Osteocyte (in vitro differentiated cells): ENCODE data around the gene ZBTB49. TPM values are rescaled to one million over a fixed set of nuclear protein-coding genes. Genes with fewer than 3 reads are reported as not detected.

Experiments
- DNase-seq: peaks from one replicate; pipeline ENCODE4 v3.0.0; 2021; ENCODE audit warnings: mixed read lengths; ENCODE audit not compliant: unreplicated experiment; ENCODE audit errors: extremely low spot score
- H3K27ac Mint-ChIP-seq: one replicate; pipeline ENCODE4 v1.8.0; 2021; ENCODE audit warnings: mild to moderate bottlenecking, mixed read lengths; ENCODE audit not compliant: unreplicated experiment
- H3K27me3 Mint-ChIP-seq: one replicate; pipeline ENCODE4 v1.8.0; 2021; ENCODE audit warnings: mixed read lengths; ENCODE audit not compliant: unreplicated experiment
- H3K36me3 Mint-ChIP-seq: one replicate; pipeline ENCODE4 v1.8.0; 2021; ENCODE audit warnings: mixed read lengths; ENCODE audit not compliant: unreplicated experiment
- H3K4me1 Mint-ChIP-seq: one replicate; pipeline ENCODE4 v1.8.0; 2021; ENCODE audit warnings: mixed read lengths; ENCODE audit not compliant: unreplicated experiment
- H3K4me3 Mint-ChIP-seq: one replicate; pipeline ENCODE4 v1.8.0; 2021; ENCODE audit warnings: mild to moderate bottlenecking, moderate library complexity, mixed read lengths; ENCODE audit not compliant: unreplicated experiment
- H3K9me3 Mint-ChIP-seq: one replicate; pipeline ENCODE4 v1.8.0; 2021; ENCODE audit warnings: mixed read lengths; ENCODE audit not compliant: unreplicated experiment
- total RNA-seq: library from RNA; stranded (reverse); gene quantifications from 2 replicates; pipeline ENCODE4 v1.2.1, GENCODE V29; 2021
- TF ChIP-seq, protein P1 (sequence below): fragments of 200-600 bp; sonication (generic); IDR thresholded peaks from 2 replicates; pipeline ENCODE4 v1.5.0; 2021; ENCODE audit warnings: antibody characterized with exemption, mild to moderate bottlenecking, moderate library complexity

Gene ZBTB49
- total RNA-seq, 1 donor from 2014 or later: 6.4 TPM

DNA sequence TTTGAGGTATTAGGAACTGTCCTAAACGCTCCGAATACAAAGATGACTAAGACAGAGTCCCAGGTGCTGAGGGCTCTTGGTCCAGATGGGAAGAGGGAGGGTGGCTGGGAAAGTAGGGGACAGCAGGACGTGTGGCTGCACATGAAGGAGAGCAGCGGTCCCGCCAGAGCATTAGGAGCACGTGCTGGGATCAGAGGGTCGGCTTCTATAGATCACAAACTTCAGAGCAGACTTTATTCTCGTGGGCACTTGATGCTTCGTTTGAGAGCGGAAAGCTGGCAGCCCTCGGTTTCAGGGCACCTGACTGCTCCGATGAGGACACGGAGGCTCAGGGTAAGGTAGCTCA, 26.1 kb downstream of the ZBTB49 start:
- H3K4me1 Mint-ChIP-seq: no peaks in the 10 kb centered on the region
- no peak overlapping the region for H3K27ac Mint-ChIP-seq
- no peak for DNase-seq
- H3K4me3 Mint-ChIP-seq: no peak overlapping the region
- no peaks in the 10 kb centered on the region for H3K9me3 Mint-ChIP-seq
- H3K27me3 Mint-ChIP-seq: no peaks in the 10 kb centered on the region
- TF ChIP-seq, protein P1, sequence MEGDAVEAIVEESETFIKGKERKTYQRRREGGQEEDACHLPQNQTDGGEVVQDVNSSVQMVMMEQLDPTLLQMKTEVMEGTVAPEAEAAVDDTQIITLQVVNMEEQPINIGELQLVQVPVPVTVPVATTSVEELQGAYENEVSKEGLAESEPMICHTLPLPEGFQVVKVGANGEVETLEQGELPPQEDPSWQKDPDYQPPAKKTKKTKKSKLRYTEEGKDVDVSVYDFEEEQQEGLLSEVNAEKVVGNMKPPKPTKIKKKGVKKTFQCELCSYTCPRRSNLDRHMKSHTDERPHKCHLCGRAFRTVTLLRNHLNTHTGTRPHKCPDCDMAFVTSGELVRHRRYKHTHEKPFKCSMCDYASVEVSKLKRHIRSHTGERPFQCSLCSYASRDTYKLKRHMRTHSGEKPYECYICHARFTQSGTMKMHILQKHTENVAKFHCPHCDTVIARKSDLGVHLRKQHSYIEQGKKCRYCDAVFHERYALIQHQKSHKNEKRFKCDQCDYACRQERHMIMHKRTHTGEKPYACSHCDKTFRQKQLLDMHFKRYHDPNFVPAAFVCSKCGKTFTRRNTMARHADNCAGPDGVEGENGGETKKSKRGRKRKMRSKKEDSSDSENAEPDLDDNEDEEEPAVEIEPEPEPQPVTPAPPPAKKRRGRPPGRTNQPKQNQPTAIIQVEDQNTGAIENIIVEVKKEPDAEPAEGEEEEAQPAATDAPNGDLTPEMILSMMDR: no peak
- H3K36me3 Mint-ChIP-seq: peaks cover 24% of the 10 kb centered on the region

DNA sequence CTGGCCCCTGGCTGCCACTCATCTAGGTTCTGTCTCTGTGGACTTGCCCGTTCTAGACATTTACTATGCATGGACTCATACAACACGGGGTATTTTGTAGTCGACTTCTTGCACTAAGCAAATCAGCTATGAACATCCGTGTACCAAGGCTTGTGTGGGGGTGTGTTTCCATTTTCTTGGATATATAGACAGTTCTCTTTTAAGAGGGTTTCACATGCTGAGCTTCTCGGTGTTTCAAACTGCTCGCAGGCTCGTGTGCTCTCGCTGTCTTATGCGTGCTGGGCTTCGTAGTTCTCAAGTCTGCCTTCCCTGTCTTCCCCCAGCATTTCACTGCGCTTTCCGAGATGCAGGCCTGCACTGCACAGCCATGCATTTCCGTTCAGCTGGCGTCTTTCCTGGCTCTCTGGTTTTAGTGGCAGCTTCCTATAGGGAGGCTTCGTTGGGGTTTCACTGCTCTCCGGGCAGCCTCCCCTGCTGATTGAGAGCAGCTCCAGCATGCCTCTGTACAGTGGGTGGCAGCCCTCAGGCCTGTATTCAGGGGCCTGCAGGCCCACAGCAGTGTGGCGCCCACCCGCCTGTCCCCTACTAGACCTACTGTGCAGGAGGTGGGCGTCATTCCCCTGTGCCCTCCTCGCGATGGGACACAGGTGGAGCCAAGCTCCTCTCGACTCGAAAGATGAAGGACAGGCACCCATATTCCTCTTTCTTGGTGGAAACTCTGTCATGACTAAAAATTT, 27.6 kb downstream of the ZBTB49 start:
- H3K9me3 Mint-ChIP-seq: no peaks in the 10 kb centered on the region
- TF ChIP-seq, protein P1: no peak
- H3K36me3 Mint-ChIP-seq: peaks cover 26% of the 10 kb centered on the region
- H3K4me3 Mint-ChIP-seq: no peak overlapping the region
- no peak overlapping the region for H3K27ac Mint-ChIP-seq
- no peaks in the 10 kb centered on the region for H3K4me1 Mint-ChIP-seq
- no peak for DNase-seq
- no peaks in the 10 kb centered on the region for H3K27me3 Mint-ChIP-seq

GRCh38 chr4:4320528-4320927, 30.5 kb downstream of the ZBTB49 start:
- H3K4me3 Mint-ChIP-seq: no peak overlapping the region
- no peaks in the 10 kb centered on the region for H3K27me3 Mint-ChIP-seq
- DNase-seq: no peak
- TF ChIP-seq, protein P1: no peak
- no peak overlapping the region for H3K27ac Mint-ChIP-seq
- no peaks in the 10 kb centered on the region for H3K9me3 Mint-ChIP-seq
- no peaks in the 10 kb centered on the region for H3K4me1 Mint-ChIP-seq
- H3K36me3 Mint-ChIP-seq: peaks cover 22% of the 10 kb centered on the region

- Mint-ChIP-seq H3K4me3 (no peak overlapping the region), H3K9me3 (no peaks in the 10 kb centered on the region), H3K27ac (no peak overlapping the region), H3K36me3 (peaks cover 16% of the 10 kb centered on the region), H3K27me3 (no peaks in the 10 kb centered on the region), H3K4me1 (no peaks in the 10 kb centered on the region)
- TF ChIP-seq, protein P1: no peak
- no peak for DNase-seq
Measured at GRCh38 chr4:4320951-4321714, 31.1 kb downstream of the ZBTB49 start.

- Mint-ChIP-seq H3K36me3 (peaks cover 12% of the 10 kb centered on the region), H3K27ac (no peak overlapping the region), H3K9me3 (no peaks in the 10 kb centered on the region), H3K4me3 (no peak overlapping the region), H3K4me1 (no peaks in the 10 kb centered on the region), H3K27me3 (no peaks in the 10 kb centered on the region)
- DNase-seq: no peak
- TF ChIP-seq, protein P1: no peak
Measured at GRCh38 chr4:4321951-4322688, 32.1 kb downstream of the ZBTB49 start.
